H4 (cell line): ENCODE results near the gene TMEM266. TPM values are rescaled to one million over a fixed set of nuclear protein-coding genes. Genes with fewer than 3 reads are reported as not detected.

Experiments
- DNase-seq: peaks from one replicate; pipeline ENCODE4 v3.0.0-alpha.2; 2015; ENCODE audit warnings: low spot score
- total RNA-seq: library from RNA; depleted of rRNA; stranded (reverse); fragments of >200 nt; shearing (Covaris generic); gene quantifications from 2 replicates; pipeline ENCODE4 v1.2.3, GENCODE V29; 2014

Gene TMEM266
- total RNA-seq, 1 experiment from 2014 or later: 0.19 TPM

DNA sequence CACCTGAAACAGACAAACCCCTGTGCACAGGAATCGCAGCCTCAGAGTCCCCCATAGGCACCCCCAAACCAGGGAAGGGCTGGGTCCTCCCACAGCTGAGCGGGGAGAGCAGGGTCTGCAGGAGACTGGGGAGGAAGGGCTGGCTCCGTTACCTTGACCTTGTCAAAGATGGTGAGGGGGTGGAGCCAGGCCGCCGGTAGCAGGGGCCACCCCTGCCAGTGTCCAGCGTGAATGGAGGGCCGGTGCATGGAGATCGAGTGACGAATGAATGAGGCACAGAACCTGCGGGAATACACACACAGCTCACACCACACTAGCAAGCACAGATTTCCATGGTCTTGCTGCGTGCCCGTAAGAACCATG lies 102.2 kb downstream of the TMEM266 start:
- no peak for DNase-seq

DNA sequence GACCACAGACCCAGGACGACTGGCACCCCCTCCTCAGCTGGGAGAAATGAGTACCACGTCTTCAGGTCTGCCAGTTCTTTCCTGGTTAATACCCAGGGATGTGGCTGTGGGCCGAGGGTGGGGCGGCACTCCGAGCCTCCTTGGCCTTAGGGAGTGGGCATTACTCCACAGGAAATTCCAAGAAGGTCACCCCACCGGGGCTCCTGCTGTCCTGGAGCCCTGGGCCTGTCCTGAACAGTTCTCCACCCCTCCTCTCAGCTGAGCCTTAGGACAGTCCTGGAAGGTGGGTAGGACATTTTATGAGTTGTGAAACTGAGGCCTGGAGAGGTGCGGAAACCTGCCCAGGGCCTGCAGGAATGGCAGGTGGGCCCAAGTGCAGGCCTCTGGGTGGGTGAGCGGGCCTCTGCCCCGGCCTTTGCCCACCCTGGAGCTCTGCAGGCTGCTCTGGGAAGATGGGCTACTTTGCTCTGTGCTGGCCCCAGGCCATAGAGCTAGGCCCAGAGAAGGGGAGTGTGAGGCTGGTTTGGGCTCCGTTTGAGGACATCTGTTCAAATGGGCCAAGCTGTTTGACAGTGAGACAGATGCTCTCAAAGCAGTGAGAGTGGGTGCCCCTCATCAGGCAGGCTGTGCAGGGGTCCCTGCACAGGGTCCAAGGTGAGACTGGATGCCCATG lies 103.1 kb downstream of the TMEM266 start:
- DNase-seq: no peak

DNA sequence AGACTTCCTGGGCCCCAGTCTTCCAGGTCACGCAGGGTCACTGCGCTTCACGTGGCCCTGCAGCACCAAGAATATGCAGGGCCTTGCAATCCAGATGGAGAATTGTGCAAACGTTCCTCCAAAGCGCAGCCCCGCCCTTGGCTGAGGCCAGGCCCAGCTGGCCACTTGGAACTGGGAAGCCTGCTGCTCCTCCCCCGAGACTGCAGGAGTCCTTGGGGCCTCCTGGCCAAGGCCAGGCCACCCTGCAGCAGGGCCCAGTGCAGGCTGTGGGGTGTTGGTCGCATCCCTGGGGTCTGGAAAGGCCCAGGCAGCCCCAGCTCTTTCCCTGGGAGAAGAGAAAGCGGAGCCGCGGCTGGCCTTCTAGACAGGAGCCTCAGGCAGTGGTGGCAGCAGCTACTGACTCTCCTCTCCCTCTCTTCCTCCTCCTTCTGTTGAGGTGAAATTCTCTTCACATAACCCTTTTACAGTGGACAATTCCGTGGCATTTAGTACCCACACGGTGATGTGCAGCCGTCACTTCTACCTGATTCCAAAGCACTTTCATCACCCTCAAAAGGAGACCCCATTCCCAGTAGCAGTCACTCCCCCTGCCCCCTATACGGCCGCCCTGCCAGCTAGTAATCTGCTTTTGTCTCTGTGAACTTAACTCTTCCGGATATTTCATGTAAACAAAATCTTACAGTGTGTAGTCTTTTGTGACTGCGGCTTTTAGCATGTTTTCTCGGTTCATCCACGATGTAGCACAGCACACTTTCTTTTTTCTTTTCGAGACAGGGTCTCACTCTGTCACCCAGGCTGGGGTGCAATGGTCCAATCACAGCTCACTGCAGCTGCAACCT lies 103.9 kb downstream of the TMEM266 start:
- DNase-seq: peak; percentile 37

DNA sequence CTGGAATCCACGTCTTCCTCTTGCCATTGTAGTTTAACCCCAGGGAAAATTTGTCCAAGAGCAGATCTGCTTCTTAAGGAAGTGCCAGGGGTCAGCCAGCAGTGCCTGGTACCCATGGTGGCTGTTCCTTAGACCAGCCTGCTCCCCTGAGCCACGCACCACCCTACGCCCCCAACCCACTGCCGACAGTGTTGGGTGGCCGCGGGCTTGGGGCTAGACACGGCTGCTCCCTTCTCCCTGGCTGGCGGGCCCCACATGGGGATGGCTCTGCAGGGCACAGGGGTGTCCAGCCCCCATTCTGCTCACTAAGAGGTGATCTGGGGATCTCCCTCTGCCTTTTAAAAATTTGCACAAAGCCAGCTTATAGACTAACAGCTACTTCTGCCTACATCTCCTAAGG lies 104.8 kb downstream of the TMEM266 start:
- no peak for DNase-seq

DNA sequence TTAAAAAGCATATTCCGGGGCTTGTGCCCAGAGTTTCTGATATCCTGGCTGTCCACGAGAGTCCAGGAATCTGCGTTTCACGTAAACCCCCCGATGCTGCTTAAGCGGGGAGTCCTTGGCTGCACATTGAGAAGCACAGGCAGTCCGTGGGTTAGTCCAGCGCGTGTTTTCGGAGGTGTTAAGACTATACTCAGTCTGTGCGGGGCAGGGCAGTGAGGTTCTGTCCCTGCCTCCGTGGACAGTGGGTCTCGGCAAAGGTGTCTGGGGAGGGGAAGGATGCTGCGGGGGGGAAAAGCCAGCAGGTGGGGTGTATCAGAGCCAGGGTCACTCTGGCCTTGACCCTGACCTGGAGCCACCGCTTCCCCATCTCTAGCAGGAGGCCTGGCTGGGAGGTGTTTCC lies 106.2 kb downstream of the TMEM266 start:
- no peak for DNase-seq

DNA sequence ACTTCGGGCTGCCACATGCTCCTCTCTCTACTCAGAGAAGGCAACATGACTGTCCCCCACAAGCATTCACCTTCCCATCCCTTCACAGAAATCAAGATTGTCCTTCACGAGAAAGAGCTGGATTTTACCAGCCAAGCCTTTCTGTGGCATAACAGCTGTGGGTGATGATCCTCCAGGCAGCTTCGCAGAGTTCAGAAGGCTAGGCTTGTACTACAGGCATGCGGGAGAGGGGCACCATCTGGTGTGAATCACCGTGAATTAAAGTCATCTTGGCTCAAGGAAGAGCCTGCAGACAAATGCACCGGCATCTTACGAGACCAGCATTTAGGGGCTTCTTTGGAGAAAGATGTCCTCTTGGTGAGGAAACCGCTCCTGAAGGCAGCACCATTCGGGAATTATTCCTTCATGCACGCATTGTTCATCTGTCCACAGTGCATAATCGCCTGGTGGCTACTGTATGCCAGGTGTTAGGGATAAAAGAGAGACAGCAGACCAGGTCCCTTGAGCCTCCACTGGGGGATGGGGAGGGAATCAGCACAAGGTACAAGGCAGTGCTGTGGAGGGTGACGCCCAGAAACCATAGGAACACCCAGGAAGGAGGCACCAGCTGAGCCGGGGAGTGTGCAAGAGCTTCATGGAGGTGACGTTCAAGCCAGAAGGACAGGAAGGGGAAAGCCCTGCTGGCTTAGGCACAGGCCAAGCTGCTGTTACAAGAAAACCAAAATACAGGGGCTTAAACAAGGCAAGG lies 108.6 kb downstream of the TMEM266 start:
- DNase-seq: no peak

DNA sequence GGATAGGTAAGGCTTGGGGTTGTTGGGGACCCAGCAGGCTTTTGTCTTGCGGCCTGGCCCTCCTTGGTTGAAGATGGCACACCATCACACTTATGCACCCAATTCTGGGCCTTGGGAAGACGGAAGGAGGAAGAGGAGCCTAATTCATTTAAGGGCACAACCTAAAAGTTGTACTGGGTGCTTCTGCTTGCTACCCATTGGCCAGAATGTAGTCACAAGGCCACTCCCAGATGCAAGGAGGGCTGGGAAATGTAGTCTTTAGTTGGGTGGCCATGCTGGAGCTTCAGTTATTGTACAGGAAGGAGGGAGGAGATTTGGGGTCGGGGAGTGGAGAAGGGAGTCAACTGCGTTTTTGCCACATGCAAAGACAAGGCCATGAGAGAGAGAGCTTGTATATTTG lies 109.2 kb downstream of the TMEM266 start:
- DNase-seq: no peak

DNA sequence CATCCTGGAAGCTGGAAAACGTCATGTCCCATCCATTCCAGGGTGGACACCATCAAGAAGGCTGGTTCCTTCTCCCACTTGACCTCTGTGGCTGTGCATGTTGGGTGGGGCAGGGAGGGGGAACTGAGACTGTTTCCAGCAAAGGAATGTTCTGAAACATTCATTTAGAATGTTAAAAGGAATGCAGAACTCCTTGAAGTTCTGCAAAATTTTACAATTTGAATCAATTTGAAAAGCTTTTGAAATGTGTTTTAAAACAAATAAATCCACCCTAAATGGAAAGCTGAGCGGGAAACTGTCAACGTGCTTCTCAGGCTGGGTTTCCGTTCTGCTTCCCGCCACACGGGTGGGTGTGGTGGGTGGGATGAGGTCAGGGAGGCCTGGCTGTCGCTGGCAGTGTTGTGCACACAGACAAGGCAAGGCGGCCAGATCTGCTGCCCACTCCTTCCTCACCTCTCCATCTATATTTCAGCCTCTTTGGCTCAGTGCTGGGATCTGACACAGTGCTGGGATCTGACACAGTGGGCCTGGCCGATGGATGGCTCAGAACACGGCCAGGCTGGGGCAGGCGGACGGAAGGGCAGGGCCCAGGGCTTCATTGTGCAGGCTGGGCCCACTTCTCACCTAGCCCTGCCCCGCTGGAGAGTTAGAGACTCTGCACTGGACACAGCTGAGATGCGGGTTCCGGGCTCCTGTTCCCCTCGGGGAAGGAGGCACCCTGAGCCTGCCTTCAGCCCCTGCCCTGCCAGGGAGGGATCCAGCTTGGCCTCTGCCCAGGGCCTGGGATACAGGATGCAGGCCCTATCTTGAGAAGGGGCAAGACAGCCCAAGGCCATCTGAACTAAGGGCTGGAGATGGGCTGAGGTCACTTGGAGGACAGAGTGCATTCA lies 110.4 kb downstream of the TMEM266 start:
- DNase-seq: no peak

DNA sequence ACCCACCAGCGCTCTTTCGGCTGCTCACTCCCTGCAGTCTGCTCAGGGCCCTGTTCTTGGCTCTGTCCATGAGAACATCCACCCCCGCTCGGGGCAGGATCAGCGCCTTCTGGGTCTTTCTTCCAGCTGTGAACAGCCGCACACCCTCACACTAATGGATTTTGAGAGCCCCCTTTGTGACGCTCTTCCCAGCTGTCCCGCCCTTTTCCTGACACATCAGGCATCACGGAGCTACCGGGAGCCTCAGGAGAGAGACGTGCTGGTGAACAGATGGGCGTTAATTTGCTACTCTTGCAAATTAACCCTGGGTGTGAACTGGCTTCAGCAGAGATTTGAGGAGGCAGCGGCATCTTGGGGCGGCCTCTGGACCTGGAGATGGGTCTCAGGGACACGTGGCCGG lies 113.0 kb downstream of the TMEM266 start:
- DNase-seq: no peak

DNA sequence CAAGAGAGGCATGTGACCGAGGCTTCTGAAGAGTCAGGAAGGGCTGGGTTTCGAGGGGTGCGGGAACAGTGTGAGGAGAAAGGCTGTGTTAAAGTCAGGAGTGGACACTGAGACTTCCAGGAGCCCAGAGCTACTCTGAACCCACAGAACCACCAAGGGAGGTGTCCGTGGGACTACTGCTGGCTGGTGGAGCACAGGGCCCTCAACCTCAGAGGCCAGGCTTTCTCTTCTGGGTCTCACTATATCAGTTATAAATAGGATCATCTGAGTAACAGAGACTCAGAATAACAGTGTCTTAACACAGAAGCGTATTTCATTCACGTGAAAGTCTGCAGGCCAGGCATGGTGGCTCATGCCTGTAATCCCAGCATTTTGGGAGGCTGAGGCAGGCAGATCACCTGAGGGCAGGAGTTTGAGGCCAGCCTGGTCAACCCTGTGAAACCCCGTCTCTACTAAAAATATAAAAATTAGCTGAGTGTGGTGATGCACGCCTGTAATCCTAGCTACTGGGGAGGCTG lies 113.6 kb downstream of the TMEM266 start:
- no peak for DNase-seq

DNA sequence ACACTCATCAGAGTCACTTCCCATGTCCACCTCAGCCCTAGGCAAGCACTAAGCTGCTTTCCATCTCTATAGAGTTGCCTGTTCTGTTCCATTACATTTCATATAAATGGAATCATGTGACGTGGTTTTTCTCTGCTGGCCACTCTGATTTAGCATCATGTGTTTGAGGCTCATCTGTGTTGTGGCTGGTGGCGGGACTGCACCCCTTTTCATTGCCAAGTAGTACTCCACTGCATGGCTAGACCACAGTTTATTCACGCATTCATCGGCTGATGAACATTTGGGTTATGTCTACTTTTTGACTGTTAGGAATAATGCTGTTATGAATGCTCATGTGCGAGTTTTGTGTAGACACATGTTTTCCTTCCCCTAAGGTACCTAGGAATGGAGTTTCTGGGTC lies 114.9 kb downstream of the TMEM266 start:
- no peak for DNase-seq

DNA sequence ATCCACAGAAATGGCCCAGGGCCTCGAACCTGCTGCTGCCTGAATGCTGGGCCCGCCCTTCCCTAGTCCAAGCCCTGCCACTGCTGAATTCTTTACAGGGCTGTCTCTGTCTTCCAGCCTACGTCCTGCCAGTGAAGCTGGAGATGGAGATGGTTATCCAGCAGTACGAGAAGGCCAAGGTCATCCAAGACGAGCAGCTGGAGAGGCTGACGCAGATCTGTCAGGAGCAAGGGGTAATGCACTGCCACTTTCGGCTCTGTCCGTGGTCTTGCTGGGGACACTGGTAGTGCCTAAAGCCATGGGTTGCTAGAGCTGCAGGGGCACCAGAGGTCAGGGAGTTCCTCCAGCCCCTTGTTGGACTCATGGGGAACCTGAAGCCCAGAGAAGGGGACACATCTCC lies 115.7 kb downstream of the TMEM266 start:
- DNase-seq: no peak

DNA sequence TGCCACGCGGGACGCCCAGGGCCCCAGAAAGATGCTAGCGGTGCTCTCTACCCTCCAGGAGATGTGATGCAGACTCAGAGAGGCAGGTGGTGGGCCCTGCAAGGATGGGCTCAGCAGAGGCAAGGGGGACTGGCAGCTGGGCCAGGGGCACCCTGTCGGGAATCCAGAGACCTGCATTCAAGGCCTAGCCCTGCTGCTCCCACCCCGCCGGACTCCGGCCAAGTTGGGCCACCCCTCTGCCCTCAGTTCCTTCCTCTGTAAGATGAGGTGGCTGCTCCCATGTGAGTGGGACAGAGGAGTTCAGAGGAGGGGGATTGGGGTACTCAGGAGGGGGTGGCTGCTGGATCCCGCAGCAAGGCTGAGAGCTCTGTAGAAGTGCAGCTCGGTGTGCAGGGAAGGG lies 116.3 kb downstream of the TMEM266 start:
- DNase-seq: no peak

DNA sequence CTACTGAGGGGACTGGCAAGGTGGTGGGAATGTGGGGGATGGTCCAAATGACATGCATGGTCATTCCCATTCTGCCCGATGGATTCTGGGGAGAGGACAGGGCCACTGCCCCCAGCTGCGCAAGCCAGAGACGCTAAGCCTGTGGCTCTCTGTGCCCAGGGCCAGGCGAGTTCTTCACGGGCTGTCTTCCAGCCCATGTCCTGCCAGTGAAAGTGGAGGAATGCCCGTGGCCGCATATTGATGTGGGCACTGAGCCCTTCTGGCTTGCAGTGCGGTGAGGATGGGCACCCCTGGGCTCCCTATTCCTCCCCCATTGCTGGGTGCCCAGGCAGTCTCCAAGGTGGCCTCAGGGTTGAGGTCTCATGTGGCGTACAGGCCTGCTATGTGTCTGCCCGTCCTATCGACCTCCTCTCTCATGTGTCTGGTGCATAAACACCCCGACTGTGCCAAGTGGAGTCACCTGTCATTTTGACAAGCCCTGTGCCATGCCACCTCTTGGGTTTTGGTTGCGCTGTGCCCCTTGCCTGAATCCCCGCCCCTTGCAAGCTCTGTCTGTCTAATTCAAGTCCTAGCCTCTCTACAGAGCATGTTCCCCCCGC lies 116.8 kb downstream of the TMEM266 start:
- no peak for DNase-seq

DNA sequence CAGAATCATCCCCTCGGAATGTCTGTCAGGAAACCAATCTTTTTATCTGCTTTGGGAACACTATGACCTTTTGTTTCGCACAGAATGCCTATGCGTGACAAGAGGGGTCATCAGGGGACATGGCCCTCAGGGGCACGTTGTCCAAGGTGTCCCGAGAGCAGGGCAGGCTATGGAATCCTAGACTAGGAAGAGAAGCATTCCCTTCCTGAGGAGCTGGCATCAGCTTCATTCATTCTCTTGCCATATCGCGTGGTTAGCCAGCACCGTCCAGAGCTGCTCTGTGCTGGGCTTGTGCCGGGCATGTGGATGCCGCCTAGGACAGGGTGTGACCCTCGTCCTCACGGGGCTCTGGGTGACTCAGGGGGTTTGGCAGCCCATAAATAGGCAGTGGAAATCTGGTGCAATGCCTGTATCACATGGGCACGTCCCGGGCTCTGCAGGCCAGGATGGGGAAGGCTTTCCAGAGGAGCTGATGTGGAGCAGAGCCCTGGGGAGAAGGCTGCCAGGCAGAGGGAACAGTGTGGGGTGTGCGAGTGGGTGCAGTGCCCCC lies 117.8 kb downstream of the TMEM266 start:
- peak; percentile 33 for DNase-seq

DNA sequence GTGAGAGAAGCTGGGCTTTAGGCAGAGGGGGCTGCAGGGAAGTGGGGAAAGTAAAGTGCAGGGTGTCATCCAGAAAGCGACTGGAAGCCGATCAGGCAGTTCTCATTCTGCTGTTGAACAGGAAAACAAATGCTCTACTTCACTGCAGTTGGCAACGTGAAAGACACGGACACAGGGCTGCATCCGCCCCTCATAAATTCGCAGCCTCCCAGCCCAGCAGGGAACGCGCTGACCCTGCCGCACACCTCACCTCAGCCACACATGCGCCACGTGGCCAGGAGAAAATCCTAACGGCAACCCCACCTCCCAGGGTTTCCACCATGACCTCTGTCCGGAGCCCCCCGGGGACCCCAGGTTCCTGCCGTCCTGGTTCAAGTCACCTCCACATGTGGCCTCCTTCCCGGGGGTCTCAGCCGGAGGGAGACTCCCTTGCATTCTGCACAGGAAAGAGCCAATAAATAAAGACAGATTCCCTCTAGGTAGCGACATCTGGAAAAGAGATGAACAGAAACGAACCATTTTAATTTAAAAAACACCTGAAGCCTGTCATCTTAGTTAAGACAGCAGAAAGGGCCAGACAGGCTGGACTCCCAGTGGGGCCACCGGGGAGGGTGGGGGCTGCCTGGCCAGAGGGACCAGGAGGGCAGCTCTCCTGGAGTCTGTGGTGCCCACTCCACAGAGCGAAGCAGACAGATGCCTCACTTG lies 118.7 kb downstream of the TMEM266 start:
- DNase-seq: no peak

DNA sequence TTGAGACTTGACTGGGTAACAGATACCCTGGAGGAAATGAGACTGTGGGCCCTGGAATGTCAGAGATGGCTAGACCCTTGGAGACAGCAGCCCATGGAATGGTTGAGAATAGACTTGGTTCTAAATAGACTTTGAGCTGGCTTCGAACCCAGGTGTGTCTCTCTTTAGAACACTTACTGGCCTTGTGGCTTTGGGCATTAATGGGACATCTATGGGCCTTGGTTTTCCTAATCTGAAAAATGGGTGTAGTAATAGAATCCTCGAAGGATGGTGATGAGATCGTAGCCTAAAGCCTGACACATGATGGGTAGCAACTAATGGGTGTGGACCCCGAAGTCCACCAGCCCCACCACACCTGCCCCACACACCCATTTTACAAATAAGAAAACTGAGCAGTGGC lies 119.2 kb downstream of the TMEM266 start:
- DNase-seq: no peak

DNA sequence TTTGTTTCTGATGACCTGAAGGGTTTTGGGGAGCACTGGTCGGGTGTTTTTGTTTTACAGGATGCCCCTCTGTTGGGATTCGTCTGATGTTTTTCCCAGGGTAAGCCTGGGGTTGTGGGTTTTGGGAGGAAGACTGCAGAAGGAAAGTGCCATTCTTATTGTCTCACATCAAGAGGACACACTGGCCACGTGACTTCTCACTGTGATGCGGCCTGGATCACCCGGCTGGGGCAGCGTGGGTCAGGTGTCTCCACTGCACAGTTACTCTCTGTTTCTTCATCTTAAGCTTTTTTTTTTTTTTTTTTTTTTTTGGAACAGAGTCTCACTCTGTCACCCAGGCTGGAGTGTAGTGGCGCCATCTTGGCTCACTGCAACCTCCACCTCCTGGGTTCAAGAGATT lies 120.5 kb downstream of the TMEM266 start:
- no peak for DNase-seq

DNA sequence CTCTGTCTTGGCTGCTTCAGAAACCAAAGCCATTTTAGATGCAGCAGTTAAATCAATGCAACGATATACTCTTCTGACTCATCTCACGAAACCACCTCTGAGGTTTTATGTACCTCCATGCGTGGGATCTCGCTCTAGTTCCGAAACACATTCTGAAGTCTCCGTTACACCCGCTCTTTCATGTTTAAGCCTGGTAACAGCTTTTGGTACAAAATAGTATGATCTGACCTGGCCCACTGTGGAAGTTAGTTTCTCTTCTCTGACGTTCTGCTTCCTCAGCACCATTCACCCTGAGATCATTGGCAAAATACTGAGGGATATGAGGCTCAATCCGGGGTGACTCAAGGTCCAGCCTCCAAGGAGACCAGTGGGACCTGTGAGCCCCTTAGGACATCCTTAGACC lies 121.9 kb downstream of the TMEM266 start:
- no peak for DNase-seq
